Muscle layer of colon (tissue), 2 donors: ENCODE data around the gene NRARP.
A peak's percentile ranks its signal among the peaks of the same experiment; 100 is the strongest.
"Not testable (repeated sequence)": the region's sequence is repeated elsewhere in the genome, so short reads cannot be mapped to it uniquely, and the experiment has no call there.

ENCODE experiments used
- H3K27ac ChIP-seq: one replicate; pipeline ENCODE4 v1.7.0; 2013; ENCODE audit warnings: low read depth, mild to moderate bottlenecking, low read length, moderate library complexity
- H3K27me3 ChIP-seq, 2 donors: one replicate each; pipeline ENCODE4 v1.7.0; 2013; ENCODE audit warnings: low read length in 2 of 2, mild to moderate bottlenecking in 2 of 2; ENCODE audit not compliant: insufficient read depth in 2 of 2, control insufficient read depth in 1 of 2
- H3K36me3 ChIP-seq: one replicate; pipeline ENCODE4 v1.7.0; 2013; ENCODE audit warnings: mild to moderate bottlenecking, low read length; ENCODE audit not compliant: insufficient read depth
- H3K4me1 ChIP-seq: one replicate; pipeline ENCODE4 v1.7.0; 2013; ENCODE audit warnings: mild to moderate bottlenecking, low read length; ENCODE audit not compliant: insufficient read depth
- H3K4me3 ChIP-seq, 2 donors: one replicate each; pipeline ENCODE4 v1.7.0; 2013; ENCODE audit warnings: low read length in 2 of 2, low read depth in 1 of 2, mild to moderate bottlenecking in 1 of 2, moderate library complexity in 1 of 2
- H3K9ac ChIP-seq: one replicate; pipeline ENCODE4 v1.7.0; 2013; ENCODE audit warnings: low read length
- H3K9me3 ChIP-seq: one replicate; pipeline ENCODE4 v1.7.0; 2013; ENCODE audit warnings: mild to moderate bottlenecking, low read length
- donor health status: abdominal sarcoma.
- donor health status: Adenocarcinoma of cecum.

The NRARP gene

GRCh38 chr9:137266585-137267453, 35.3 kb downstream of the NRARP start:
- Histone ChIP-seq H3K27me3 (no peaks in the 10 kb centered on the region), H3K4me1 (peaks cover 11% of the 10 kb centered on the region), H3K9me3 (no peaks in the 10 kb centered on the region), H3K9ac (no peak overlapping the region), H3K36me3 (peaks cover 47% of the 10 kb centered on the region), H3K27ac (no peak overlapping the region), H3K4me3 (no peak overlapping the region)

GRCh38 chr9:137266162-137266527, 35.9 kb downstream of the NRARP start:
- peaks cover 11% of the 10 kb centered on the region for H3K4me1 ChIP-seq
- H3K36me3 ChIP-seq: peaks cover 45% of the 10 kb centered on the region
- H3K4me3 ChIP-seq: no peak overlapping the region
- no peaks in the 10 kb centered on the region for H3K27me3 ChIP-seq
- H3K27ac ChIP-seq: no peak overlapping the region
- no peaks in the 10 kb centered on the region for H3K9me3 ChIP-seq
- no peak overlapping the region for H3K9ac ChIP-seq

DNA sequence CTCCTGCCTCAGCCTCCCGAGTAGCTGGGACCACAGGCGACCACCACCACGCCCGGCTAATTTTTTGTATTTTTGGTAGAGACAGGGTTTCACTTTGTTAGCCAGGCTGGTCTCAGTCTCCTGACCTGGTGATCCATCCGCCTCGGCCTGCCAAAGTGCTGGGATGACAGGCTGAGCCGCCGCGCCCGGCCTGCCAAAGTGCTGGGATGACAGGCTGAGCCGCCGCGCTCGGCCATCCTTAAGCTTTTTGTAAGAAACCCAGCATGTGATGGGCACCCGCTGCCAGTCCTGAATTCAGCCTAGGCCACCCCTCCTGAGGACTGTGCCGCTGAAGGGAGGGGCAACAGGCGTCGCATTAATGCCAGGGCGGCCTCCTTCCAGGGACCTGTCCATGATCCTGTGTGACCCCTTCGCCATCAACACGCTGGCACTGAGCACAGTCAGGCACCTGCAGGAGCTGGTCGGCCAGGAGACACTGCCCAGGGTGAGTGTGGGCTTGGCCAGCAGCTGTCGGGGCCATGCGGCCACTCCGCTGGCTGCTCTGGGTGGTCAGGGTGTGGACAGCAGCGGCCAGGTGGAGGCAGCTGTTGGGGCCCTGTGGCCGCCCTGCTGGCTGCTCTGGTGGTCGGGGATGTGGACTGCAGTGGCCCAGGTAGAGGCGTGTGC, 36.4 kb downstream of the NRARP start:
- peaks cover 45% of the 10 kb centered on the region for H3K36me3 ChIP-seq
- H3K27ac ChIP-seq: no peak overlapping the region
- H3K27me3 ChIP-seq: no peaks in the 10 kb centered on the region

GRCh38 chr9:137264067-137264466, 38.0 kb downstream of the NRARP start:
- Histone ChIP-seq H3K4me3 (no peak overlapping the region), H3K9ac (no peak overlapping the region), H3K27ac (no peak overlapping the region), H3K9me3 (no peaks in the 10 kb centered on the region), H3K36me3 (peaks cover 40% of the 10 kb centered on the region), H3K27me3 (no peaks in the 10 kb centered on the region), H3K4me1 (peaks cover 6% of the 10 kb centered on the region)

More for the DNA sequence above, 36.4 kb downstream of the NRARP start:
- H3K4me3 ChIP-seq: no peak overlapping the region
- no peaks in the 10 kb centered on the region for H3K9me3 ChIP-seq
- H3K4me1 ChIP-seq: peaks cover 11% of the 10 kb centered on the region
- H3K9ac ChIP-seq: no peak overlapping the region

GRCh38 chr9:137263506-137263905, 38.6 kb downstream of the NRARP start:
- Histone ChIP-seq H3K36me3 (peaks cover 40% of the 10 kb centered on the region), H3K9ac (no peak overlapping the region), H3K27ac (no peak overlapping the region)

GRCh38 chr9:137262909-137263285, 39.2 kb downstream of the NRARP start:
- Histone ChIP-seq H3K4me3 (no peak overlapping the region), H3K36me3 (peaks cover 36% of the 10 kb centered on the region), H3K4me1 (no peaks in the 10 kb centered on the region)

More at GRCh38 chr9:137263506-137263905, 38.6 kb downstream of the NRARP start:
- Histone ChIP-seq H3K9me3 (no peaks in the 10 kb centered on the region), H3K4me3 (no peak overlapping the region), H3K4me1 (peaks cover under 1% of the 10 kb centered on the region), H3K27me3 (no peaks in the 10 kb centered on the region)

GRCh38 chr9:137262173-137262908, 39.7 kb downstream of the NRARP start:
- not testable (repeated sequence) for H3K4me3 ChIP-seq, H3K9ac ChIP-seq, H3K9me3 ChIP-seq, H3K27me3 ChIP-seq, H3K4me1 ChIP-seq, H3K27ac ChIP-seq
- peaks cover 32% of the 10 kb centered on the region for H3K36me3 ChIP-seq

More at GRCh38 chr9:137262909-137263285, 39.2 kb downstream of the NRARP start:
- Histone ChIP-seq H3K27me3 (no peaks in the 10 kb centered on the region), H3K9me3 (no peaks in the 10 kb centered on the region), H3K9ac (no peak overlapping the region), H3K27ac (no peak overlapping the region)

GRCh38 chr9:137256856-137257255, 45.2 kb downstream of the NRARP start:
- no peak overlapping the region for H3K27ac ChIP-seq
- H3K27me3 ChIP-seq: no peaks in the 10 kb centered on the region
- H3K4me1 ChIP-seq: peaks cover 21% of the 10 kb centered on the region
- H3K36me3 ChIP-seq: peaks cover 9% of the 10 kb centered on the region
- H3K9me3 ChIP-seq: no peaks in the 10 kb centered on the region
- no peak overlapping the region for H3K9ac ChIP-seq
- H3K4me3 ChIP-seq: no peak overlapping the region

DNA sequence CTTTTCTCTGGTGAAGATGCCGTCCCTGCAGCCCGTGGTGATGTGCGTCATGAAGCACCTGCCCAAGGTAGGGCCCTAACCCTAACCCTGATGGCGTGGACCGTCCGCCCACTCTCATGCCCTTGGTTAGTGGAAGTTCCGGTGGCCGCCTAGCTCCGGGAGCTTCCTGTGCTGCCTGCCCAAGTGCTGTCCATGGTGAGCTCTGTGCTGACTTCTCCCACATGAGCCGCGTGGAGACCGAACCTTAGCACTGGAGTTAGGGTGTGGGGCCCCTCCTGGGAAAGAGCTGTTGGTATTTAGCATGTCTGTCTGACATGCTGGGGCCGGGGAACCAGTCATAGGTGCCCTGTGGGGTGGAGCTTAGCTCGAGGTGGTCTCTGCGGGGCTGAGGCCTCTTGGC, 45.7 kb downstream of the NRARP start:
- Histone ChIP-seq H3K36me3 (peaks cover 9% of the 10 kb centered on the region), H3K27me3 (no peaks in the 10 kb centered on the region), H3K9me3 (no peaks in the 10 kb centered on the region), H3K27ac (no peak overlapping the region), H3K9ac (no peak overlapping the region), H3K4me1 (peaks cover 21% of the 10 kb centered on the region), H3K4me3 (peak overlapping the region; percentile 88 to 99)

GRCh38 chr9:137255448-137256114, 46.5 kb downstream of the NRARP start:
- Histone ChIP-seq H3K4me3 (peak overlapping the region; percentile 88 to 99), H3K4me1 (peaks cover 21% of the 10 kb centered on the region), H3K9ac (peak overlapping the region; percentile 44), H3K36me3 (peaks cover 9% of the 10 kb centered on the region), H3K9me3 (no peaks in the 10 kb centered on the region), H3K27me3 (peaks cover 0 to 6% of the 10 kb centered on the region in 2 donors), H3K27ac (peak overlapping the region; percentile 74)
